HG02981 (cell line): ENCODE measurements around the gene CCR3.
"Not testable (repeated sequence)": the region's sequence is repeated elsewhere in the genome, so short reads cannot be mapped to it uniquely, and the experiment has no call there.

ENCODE experiments used
- ATAC-seq: cut with Tn5 transposase; IDR thresholded peaks from one replicate; pipeline ENCODE4 v1.9.1; 2021; ENCODE audit warnings: mild to moderate bottlenecking, moderate library complexity; ENCODE audit not compliant: unreplicated experiment

Gene CCR3

DNA sequence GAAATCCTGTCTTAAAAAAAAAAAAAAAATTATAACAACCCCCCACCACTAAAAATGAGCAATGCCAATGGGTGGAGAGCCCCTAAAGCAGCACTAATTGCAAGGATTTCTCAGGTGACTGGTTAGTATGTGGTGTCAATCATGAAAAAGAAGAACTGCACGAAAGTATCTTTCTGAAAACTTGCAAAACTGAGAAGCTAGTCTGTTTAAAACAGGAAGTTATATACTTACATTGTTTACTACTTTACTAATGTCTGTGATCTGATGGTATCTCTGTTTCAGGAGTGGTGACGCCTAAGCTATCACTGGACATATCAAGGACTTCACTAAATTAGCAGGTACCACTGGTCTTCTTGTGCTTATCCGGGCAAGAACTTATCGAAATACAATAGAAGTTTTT, at the start of gene CCR3:
TSS of gene CCR3 (plus strand) at position 341 of the 400 bp plus-strand sequence. CDS start 22,699 bp downstream, outside the sequence.
- ATAC-seq = no peak

DNA sequence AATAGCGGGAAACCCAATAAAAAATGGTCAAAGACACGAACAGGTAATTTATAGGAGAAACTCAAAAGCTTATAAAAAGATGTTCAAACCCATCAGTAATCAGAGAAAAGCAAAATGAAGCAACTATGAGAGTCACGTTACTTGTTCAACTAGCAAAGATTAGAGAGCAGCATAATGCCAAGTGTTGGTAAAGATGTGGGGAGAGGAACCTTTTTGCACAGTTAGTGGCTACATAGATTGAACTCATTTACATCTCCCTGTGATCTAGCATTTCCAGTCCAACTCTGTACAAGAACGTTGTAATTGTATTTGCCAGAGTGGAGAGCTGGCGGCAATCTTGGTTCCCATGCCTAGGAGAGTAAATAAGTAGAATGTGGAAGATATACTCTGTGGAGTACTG, 49.3 kb upstream of the CCR3 start:
- no peak for ATAC-seq

DNA sequence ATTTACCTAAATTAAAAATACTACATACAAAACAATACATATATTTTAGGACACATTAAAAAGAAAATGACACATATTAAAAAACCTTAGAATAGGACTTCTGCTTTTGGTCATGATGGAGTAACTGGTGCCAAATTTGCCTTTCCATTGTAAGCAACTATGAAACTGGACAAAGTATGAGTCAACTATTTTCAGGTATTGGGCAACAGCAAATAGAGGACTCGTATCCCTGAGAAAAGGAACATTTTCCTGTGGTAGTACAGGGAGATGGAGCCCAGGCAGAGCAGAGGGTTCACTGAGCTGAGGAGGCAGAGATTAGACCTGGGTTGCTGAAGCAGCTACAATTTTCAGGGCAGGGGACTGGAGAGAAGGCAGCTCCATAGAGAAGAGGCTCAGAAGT, 48.8 kb upstream of the CCR3 start:
- no peak for ATAC-seq

DNA sequence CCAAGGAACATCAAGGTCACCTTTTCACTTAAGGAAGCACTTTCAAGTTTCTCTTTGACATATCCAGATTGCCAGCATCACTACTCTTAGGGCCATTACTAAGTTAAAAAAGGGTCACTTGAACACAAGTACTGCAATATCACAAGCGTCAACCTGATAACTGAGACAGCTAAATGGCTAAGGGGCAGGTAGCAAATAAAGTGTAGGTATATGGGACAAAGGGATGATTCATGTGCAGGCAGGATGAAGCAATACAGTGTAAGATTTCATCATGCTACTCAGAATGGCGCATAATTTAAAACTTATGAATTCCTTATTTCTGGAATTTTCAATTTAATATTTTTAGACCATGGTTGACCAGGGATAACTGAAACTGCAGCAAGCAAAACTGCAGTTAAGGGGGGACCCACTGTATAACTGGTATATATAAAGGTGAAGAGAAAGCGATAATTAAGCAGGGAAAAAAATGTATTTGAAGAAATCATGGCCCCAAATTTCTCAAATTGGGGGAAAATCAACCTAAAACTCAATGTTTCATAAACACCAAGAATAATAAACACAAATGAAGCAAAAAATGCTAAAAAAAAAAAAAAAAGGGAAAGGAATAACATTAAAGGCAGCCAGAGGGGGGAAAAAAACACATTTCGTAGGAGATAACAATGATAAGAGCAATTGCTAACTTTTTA, 47.2 kb upstream of the CCR3 start:
- ATAC-seq = no peak

DNA sequence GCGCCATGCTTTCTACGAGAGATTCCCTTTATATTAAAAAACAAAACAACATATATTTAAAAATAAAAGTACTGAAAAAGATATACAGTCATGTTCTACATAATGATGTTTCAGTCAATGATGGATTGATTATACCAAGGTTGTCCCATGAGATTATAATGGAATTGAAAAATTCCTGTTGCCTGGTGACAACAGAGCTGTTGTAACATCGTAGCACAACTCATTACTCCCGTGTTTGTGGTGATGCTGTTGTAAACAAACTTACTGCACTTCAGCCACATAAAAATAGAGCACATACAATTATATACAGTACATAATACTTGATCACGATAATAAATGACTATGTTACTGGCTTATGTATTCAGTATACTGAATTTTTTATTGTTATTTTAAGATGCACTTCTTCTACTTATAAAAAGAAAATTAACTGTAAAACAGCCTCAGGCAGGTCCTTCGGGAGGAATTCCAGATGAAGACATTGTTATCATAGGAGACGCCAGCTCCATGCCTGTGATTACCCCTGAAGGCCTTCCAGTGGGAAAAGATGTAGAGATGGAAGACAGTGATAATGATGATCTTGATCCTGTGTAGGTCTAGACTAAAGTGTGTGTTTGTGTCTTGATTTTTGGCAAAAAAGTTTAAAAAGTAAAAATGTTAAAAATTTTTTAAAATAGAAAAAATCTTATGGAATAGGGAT, 45.9 kb upstream of the CCR3 start:
- ATAC-seq = no peak

DNA sequence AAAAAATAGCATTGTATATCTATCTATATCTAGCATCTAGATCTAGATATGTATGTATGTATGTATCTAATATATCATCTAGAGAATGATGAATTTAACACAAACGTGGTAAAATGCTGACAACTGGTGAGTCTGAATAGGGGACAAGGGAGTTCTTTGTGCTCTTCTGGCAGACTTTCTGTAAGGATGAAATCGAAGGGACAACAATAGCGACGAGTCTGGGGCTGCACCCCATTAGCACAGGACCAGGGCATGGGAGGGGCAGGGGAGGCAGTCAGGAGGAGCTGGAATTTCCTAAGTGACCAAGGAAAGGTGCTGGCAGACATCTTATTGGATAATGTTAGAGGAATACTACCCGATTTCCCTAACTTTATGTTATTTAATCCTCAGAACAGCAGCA, 42.0 kb upstream of the CCR3 start:
- ATAC-seq = no peak

DNA sequence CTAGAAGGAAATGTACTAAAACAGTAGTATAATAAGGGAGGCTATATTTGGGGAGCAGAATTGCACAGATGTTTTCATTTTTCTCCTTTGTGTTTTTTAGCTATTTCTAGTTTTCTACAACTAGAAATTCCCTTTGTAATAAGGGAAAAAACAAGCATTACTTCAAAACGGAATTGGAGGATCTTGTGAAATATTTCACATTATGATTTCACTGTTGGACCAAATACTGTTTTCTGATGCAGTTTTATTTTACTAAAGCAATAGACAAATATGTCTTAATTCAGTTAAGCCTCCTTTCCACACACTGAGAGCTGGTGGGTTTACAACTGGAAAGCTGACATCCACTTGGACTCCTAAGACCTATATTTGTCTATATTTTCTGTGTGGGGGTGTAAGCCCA, 41.5 kb upstream of the CCR3 start:
- ATAC-seq = no peak

DNA sequence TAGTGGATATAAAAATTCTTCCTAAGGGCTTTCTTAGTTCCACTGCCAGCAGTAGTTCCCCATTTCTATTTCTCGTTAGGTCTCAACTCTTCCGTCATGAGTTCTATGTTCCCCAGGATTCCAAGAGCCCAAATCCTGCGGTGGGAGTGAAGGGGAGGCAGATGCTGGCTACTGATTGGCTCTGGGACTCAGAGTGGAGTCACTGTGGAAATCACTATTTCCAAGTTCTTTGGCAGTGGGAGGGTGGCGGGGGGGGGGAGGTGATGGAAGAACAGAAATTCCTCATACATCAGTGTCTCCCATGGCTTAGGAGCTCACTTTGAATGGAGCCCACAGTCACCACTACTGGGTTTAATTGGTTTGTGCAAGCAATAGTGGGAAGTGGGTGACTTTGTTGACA, 39.7 kb upstream of the CCR3 start:
- ATAC-seq = no peak

DNA sequence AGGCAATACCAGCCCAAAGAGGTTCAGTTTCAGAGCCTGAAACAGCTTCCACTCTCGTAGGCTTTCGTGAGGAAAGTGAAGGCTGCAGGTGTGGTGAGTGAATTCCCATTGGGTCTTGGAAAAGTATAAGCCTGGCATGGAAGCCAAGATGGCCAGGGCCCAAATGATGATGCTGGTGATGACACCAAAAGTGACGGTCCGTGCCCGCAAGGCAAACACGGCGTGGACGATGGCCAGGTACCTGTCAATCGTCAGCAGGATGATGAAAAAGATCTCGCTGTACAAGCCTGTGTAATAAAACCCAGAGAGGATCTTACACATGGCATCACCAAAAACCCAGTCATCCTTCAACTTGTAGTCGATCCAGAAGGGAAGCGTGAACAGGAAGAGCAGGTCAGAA, 38.6 kb upstream of the CCR3 start:
- no peak for ATAC-seq

DNA sequence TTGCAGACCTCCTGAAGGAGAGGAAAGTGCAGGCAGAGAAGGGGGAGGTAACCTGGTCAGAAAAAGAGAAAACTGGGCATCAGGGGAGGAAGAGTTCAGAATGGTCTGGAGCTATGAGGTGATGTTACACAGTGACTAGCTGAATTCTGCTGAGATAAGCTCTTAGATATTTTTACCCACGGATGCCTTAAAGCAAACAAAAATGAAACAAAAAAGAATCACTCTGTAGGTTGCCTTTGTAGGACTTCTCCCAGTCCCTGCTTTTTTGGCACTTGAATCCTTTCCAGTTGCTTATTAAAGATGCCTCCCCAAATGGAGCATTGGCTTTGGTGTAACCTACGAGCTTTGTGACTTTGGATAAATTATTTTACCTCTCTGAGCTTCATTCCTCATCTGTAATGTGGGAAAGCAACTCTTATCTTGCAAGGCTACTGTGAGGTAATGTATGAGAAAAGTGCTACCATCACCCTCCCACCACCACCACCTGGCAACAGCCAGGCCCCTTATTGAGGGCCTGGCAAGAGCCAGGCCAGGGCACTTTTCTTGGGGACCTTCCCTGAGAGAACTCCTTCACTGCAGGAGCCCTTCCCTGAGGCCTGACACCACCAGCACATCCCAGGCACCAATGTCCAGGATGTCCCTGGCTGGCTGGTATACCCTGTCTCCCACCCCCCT, 36.8 kb upstream of the CCR3 start:
- no peak for ATAC-seq

DNA sequence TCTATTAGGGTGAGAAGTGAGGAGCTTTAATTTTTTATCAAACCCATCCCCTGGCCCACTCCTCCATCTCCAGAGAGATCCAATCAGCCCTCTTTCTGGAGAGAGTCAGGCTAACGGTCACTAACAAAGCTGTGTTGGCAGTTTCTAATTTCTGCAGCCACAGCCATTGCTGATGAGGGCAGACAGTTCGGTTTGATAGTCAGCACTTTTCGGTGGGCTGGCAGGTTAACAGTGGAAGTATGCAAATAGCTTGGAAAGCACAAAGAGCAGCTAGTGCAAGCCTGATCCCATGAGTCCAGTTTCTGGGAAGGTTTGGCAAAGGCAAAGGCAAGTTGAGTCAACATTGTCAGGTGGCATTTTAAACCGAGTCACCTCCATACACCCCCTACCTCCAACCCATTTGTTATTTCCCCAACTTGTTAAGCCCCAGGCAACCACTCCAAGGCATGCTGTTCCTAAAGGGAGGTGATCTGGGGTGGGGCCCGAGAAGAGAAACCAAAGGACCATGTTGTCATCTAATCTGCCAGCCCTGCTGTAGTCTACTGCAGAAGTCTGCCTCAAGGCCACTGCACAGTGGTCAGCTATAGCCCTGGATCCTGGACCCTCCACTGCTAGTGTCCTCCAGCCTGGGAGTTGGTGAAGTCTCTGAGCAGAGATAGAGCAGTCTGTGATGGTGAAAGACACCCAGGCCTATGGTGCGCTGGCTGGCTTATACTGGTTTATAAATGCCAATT, 35.8 kb upstream of the CCR3 start:
- no peak for ATAC-seq

DNA sequence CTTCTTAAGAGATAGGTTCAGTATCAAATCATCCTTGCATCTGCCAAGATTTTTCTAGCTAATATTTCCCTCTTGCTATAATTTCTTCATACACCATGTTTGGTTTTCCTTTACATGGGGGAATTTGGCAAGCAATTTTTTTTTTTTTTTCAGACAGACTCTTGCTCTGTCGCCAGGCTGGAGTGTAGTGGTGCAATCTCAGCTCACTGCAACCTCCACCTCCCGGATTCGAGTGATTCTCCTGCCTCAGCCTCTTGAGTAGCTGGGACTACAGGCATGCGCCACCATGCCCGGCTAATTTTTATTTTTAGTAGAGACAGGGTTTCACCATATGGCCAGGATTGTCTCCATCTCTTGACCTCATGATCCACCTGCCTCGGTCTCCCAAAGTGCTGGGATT, 34.7 kb upstream of the CCR3 start:
- ATAC-seq = not testable (repeated sequence)

DNA sequence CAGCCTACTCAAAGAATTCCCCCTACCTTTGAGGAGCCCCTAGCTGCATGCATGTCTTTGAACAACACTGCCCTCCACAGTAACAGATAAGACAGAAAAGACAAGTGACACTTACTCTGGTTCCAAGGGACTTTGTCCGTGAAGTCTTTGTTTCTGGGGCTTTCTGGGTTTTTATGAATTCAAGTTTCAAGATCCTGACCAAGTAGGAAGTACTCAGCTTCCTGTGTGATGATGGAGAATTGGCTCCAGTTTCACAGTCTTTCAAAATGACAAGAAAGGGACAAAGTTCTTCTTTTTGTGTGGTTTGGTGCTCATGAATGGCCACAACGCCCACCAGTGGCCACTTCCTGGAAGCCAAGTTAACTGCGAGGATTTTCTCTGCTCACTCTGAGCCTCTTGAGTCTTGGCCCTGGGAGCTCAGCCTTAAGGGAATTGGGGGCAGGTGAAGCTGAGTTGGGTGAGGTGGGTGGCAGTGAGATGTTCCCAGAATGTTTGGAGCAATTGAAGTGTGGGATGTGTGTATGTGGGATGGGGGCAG, 34.0 kb upstream of the CCR3 start, which contains the start of gene CCR1:
TSS of gene CCR1 (minus strand) at position 147 of the 538 bp plus-strand sequence. CDS start 4,000 bp downstream, outside the sequence.
- ATAC-seq = peak; percentile 59

DNA sequence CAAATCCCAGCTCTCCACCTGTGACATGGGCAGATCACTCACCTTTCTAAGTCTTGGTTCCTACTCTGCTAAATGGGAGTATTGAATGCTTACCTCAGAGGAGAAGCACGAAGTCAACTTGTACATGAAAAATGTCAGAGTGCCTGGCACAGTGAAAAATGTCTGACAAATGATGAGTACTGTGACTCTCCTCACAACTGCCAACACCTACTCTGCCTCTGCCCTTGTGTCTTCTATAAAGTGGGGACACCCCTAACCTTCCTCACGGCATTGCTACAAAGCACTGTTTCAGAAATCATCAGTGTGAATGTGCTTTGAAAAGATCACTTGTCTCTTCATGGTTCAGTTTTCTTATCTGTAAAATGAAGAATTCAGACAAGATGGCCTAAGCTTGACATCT, 33.2 kb upstream of the CCR3 start:
- no peak for ATAC-seq

DNA sequence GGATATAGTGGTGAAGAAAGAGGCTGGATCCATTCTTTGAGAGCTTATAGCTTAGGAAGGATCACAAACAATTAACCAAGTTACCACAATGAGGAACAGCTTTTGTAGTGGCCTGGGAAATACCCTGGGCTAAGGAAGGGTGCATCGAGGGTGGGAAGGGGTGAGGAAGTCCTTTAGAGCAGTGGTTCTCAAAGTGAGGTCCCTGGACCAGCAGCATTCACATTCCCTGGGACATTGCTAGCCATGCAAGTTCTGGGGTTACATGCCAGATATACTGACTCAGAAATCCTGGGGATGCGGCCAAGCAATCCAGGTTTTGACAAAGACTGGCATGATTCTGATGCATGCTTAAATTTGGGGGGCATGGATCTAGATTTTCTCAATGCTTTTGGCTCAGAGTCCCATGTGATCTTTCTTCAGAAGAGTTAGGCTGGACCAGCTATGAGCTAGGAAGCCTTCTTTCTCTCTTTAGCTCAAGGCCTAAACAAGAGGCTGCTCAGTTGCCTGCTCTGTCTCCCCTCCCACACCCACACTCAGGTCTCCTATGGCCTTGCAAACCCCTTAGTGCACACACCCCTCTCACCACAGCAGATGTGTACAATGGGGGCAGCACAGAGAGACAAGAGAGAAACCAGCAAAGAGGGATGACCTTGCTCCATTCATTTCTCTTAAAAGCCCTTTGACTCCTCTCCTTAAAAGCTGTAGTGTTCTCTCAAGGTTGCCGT, 32.4 kb upstream of the CCR3 start:
- ATAC-seq = no peak

DNA sequence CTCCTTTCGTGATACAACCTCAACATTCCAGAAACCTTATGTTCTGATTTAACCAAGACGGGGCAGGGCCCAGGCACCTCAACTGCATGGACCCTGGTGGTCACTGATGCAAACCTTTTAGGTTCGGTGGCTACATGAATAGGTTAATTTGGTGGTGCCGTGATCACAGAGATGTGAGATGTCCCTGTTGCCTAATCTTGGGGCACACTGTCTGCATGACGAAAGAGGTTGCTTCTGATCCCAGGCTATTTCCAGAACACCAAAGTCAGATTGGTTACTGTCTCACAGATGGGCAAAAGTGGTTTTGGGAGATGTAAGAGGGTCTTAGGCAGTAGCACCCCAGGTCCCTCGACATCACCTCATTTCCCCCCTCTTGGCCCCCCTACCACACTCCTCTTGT, 30.2 kb upstream of the CCR3 start:
- no peak for ATAC-seq

DNA sequence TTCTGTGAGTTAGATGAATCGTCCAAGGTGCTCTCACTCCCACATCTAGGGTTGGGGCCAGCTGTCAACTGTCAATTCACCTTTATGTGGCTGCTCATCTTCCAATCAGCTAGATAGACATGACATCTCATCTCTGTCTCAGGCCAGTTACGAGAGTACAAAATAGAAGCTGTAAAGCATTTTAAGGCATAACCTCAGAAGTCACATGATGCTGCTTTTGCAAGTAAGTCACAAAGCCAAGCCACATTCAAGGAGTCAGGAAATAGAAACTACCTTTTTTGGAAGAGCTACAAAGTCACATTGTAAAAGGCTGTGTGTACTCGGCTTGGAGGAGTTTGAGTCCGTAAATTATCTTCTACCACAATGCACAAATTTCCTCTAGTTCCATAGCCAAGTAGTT, 29.1 kb upstream of the CCR3 start:
- ATAC-seq = no peak

DNA sequence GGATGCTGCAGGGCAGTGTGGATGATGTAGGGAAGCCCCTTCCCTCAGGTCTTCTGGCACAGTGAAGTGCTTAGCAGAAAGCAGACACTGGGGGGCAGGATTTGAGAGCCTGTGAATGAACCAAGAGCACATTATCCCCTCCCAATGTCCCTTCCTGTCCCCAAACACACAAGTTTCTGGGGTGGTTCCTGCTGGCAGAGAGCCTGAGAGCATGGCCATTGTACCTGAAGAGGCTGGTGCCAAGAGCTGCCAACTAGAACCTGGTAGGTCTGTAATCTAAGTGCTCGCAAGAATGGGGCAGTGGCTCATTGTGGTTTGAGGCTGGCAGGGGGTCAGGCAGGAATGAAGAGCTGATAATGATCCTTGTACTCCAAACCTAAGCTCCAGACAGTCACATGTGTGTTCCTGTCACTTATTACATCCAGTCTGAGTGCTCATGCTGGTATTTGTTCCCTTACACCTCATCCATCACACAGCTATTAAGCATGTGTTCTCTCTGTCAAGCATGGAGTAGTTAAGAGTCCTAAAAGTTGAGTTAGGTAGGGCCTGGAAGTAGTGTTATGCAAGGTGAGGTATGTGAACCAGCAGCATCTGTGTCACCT, 27.4 kb upstream of the CCR3 start:
- no peak for ATAC-seq

DNA sequence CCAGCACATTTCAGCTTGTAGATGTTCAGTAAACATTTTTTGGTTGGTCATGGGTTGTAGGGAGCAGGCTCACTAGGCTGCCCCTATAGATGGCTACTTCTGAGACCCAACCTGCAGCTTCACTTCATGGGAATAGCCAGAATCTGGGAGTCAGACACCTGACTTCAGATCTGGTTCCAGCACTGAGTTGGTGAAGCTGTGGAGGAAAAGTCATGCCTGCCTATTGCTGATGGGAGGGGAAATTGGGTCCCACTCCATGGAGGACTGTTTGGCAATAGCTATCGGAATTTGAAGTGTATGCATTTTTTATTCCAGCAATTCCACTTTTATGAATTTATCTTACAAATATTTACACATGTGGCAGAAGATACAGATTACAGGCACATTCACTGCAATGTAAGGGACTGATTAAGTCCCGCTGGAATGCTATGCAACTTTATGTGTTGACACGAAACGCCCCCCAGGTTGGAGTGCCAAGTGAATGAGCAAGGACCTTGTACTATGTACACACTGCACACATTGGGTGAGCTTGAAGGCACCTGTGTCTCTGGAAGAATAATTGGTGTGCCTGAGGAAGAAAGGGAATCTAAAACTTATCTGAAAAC, 26.3 kb upstream of the CCR3 start:
- no peak for ATAC-seq
